PFSK-1 (cell line): ENCODE data around the gene TMEM125.

ENCODE experiments used
- FOXP2 ChIP-seq: optimal IDR thresholded peaks from 2 replicates; pipeline ENCODE3; 2011; ENCODE audit warnings: borderline replicate concordance, control low read depth, inconsistent platforms; ENCODE audit not compliant: insufficient read depth; ENCODE audit errors: extremely low read length, extremely low read depth
- POLR2AphosphoS5 ChIP-seq: IDR thresholded peaks from 2 replicates; pipeline ENCODE4 v1.6.1; 2012; ENCODE audit warnings: low read depth, mild to moderate bottlenecking, control low read depth, low read length, moderate library complexity
- REST ChIP-seq, 2 experiments: IDR thresholded peaks; 2 replicates each; pipeline versions ENCODE4 v1.6.1 to v1.8.0; 2011 to 2012; ENCODE audit warnings: low read depth in 2 of 2, low read length in 2 of 2, control low read depth in 1 of 2, inconsistent platforms in 1 of 2, mild to moderate bottlenecking in 1 of 2, moderate library complexity in 1 of 2; ENCODE audit not compliant: insufficient read depth in 1 of 2
- SIN3A ChIP-seq: IDR thresholded peaks from 2 replicates; pipeline ENCODE4 v1.6.1; 2012; ENCODE audit warnings: mild to moderate bottlenecking, low read length, moderate library complexity, borderline replicate concordance; ENCODE audit not compliant: insufficient read depth
- TAF1 ChIP-seq: IDR thresholded peaks from 2 replicates; pipeline ENCODE4 v1.6.1; 2012; ENCODE audit warnings: low read length, control low read depth, borderline replicate concordance; ENCODE audit not compliant: insufficient read depth

Gene TMEM125

GRCh38 chr1:43305926-43306687 lies 36.3 kb downstream of the TMEM125 start:
- TF ChIP-seq TAF1 (no peak), SIN3A (no peak), POLR2AphosphoS5 (no peak), FOXP2 (no peak)

GRCh38 chr1:43306688-43307457 lies 37.1 kb downstream of the TMEM125 start:
- no peak for TF ChIP-seq TAF1
- no peak for TF ChIP-seq FOXP2
- no peak for TF ChIP-seq SIN3A
- no peak for TF ChIP-seq POLR2AphosphoS5
- TF ChIP-seq REST (IDR thresholded peaks at IDR 0.05; ENCODE audit: insufficient read depth in 1 of 2, low read depth in 2 of 2, low read length in 2 of 2) = no peak

- TF ChIP-seq TAF1 = no peak
- TF ChIP-seq REST (IDR thresholded peaks at IDR 0.05; ENCODE audit: insufficient read depth in 1 of 2, low read depth in 2 of 2, low read length in 2 of 2) = no peak
- no peak for TF ChIP-seq POLR2AphosphoS5
- no peak for TF ChIP-seq FOXP2
- TF ChIP-seq SIN3A = no peak
These were observed 37.8 kb downstream of the TMEM125 start for GRCh38 chr1:43307458-43308158.

DNA sequence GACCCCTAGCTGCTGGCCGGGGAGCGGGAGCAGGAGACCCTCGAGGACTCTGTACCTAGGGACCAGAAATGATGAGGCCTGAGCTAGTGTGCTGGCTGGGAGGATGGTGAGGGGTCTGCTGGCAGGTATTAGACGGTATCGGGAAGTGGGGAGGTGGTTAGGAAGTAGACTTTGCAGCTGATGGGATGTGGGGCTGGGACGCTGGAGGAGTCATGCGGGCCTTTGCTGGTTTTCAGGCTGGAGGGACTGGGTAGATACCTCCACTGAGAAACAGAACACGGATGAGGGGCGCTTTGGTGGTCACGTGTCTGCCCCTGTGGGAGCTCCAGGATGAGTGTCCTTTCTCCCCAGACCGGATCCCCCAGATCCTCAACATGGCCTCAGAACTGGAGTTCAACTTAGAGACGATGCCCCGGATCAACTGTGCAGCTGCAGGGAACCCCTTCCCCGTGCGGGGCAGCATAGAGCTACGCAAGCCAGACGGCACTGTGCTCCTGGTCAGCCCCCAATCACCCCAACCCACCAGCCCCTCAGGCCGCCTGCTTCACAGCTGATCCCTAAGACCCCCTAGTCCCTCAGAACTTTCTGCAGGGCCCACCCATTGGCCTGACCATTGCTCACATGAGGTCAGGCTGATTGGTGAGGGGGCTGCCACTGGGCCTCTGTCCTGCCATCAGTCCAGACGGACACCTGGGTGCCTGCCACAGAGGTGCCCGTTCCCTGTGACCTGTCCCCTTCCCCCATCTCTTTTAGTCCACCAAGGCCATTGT lies 39.0 kb downstream of the TMEM125 start:
- TF ChIP-seq FOXP2 = no peak
- TF ChIP-seq SIN3A = no peak
- no peak for TF ChIP-seq TAF1
- TF ChIP-seq REST (IDR thresholded peaks at IDR 0.05; ENCODE audit: insufficient read depth in 1 of 2, low read depth in 2 of 2, low read length in 2 of 2) = no peak
- no peak for TF ChIP-seq POLR2AphosphoS5
